GM18873 (cell line): Measurements from ENCODE around the gene SELENOO.

Source experiments
- ATAC-seq: cut with Tn5 transposase; IDR thresholded peaks from one replicate; pipeline ENCODE4 v1.9.1; 2021; ENCODE audit warnings: mild to moderate bottlenecking, moderate library complexity, moderate number of reproducible peaks; ENCODE audit not compliant: unreplicated experiment, low FRiP score

SELENOO gene

GRCh38 chr22:50226063-50226874 is 25.5 kb downstream of the SELENOO start:
- no peak for ATAC-seq

GRCh38 chr22:50226875-50227165 is 26.0 kb downstream of the SELENOO start:
- no peak for ATAC-seq

GRCh38 chr22:50227579-50228215 is 26.9 kb downstream of the SELENOO start:
- no peak for ATAC-seq

- no peak for ATAC-seq
Measured at GRCh38 chr22:50228366-50228765, 27.6 kb downstream of the SELENOO start.

GRCh38 chr22:50229370-50229769 is 28.6 kb downstream of the SELENOO start:
- ATAC-seq: no peak

DNA sequence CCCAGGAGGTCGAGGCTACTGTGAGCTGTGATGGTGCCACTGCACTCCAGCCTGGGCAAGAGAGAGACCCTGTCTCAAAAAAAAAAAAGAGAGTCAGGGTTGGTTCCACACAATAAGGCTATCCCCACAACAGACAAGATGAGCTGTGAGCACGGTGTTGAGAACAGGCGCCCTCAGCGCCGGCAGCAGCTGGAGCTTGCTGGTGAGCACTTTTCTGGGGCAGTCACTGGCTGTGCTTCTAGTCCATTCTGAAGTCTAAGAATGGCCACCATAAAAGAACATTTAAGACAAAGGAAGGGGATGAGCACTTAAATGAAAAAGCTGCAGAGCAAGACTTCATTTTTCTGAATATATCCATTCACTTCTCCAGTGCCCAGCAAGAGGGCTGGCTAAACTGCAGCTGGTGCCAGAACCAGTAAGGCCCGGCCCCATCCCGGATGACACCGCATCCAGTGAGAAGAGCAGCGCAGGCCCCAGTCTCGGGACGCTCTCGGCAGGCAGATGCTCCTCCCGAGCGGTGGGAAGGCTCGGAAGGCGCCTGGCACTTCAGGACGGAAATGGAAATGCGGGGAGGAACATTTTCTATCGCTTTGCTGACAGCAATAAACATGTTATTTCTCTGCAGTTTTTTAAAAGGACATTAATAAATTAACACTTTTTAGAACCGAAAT is 31.8 kb downstream of the SELENOO start:
- no peak for ATAC-seq

DNA sequence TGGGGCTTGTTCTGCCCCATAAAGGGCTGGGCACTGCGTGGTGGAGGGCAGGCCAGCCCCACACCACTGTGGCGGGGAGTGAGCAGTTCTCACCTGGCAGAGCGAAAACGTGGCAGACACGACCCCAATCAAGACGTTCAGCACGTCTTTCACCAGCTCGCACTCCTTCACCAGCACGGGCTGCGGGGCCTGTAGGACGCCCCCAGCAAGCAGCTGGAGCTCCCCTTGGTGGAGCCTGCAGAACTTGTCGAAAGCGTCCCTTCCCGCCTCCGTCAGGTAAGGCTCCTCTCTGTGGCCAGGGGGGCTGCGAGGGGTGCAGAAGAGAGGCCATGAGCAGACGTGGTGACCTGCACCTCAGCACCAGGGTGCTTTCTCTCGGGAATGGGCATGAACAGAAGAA is 32.4 kb downstream of the SELENOO start:
- no peak for ATAC-seq

- ATAC-seq: no peak
Measured at GRCh38 chr22:50236731-50237409, 36.1 kb downstream of the SELENOO start.

DNA sequence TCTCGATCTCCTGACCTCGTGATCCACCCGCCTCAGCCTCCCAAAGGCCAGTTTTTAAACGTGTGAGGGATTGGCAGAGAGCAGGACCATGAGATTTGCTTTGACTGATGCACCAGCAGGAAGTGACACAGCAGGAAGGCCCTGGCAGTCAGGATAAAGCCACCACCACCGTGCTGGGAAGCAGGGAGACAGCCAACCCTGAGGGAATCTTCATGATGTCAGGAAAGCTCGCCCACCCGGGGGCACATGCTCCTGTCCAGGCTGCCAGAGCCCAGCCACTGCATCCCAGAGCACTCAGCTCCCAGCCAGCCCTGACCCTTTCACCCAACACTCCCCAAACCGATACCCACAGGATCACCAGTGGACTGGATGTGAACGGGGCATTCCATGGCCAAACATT is 37.9 kb downstream of the SELENOO start:
- ATAC-seq: no peak

DNA sequence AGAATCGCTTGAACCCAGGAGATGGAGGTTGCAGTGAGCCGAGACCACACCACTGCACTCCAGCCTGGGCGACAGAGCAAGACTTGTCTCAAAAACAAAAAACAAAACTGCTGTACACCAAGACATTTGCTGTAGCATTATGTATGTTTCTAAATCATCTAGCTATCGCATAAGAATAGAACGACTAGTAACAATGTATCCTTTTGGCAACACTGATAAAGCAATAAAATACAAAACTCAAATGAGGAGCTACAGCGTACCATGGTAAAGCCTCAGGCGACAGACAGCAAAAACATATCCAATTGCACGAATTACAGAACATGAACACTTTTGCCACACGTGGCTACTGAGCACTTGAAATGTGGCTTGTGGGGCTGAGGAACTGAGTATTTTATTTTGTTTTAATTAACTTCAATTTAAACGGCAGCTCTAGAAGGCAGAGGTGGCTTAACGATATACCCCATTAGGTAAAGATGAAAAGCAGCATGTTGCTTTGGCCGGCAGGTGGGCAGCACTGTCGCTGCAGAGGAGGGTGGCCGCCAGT is 41.7 kb downstream of the SELENOO start:
- ATAC-seq: no peak

DNA sequence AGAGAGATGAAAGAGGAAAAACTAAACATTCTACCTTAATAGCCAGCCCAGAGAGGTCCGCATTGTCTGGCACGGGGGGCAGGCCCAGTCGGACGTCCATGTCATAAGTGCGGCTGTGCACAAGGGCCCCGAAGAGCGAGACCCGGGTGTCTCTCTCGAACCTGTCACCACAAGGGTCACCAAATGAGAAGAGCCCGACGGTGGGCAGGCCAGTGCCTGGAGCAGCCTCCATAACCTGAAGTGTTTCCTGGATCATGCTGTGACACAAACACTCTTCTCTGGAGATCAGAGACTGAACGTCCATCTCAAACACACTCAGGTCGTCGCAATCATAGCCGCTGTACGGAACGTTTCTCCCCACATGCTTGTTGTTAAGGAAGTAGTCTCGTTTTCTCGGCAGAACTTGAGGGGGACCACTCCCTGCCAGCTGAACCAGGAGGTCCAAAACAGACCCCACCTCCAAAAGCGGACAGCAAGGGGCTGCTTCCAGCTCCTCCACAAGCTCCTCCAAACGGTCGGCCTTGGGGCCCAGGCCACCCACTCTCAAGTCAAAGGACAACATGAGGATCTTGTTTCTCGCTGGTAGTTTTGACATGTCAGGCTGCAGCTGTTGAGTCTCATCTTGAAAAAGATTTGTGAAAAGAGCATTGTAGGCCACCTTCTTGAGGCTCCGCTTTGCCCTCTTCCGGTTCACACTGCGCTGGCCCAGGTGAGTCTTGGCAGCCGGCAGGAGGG is 43.0 kb downstream of the SELENOO start:
- no peak for ATAC-seq

DNA sequence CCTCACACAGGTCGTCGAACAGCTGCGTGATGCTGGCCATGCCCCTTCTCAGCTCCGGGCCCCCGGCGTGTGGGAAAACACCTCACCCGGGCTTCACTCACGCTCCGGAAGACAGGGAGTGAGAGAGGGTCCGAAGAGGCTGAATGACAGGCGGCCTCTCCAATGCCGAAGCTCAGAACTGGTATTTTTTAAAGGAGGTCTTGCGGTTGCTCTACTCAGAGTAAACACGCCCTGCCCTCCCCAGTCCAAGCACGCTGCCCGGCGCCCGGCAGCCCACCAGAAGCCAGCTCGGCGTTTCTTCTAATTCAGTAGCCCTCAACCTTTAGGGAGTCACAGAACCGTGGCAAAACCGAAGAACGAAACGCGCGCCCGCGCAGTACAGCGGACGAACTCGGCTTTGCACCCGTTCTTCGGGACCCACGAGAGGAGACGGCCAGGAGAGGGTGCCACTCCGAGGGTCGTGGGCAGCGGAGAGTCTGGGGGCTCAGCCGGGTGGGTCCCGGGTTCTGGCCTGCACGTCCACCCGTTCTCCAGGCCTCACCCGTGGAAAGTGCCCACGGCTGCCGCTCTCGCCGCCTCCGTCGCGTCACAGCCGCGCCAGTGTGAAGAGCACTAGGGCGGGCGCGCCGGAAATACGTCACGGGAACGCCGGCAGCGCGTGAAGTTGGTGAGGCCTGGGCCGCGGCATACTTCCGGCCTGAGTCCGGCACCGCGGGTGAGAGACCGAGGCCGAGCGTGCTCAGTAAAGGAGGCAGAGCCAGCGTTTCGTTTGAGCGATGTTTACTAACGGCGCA is 43.8 kb downstream of the SELENOO start, which contains the start of gene TUBGCP6:
TSS of gene TUBGCP6 (minus strand) at position 604 of the 794 bp plus-strand sequence. CDS start at position 40, 564 bp downstream.
- no peak for ATAC-seq

DNA sequence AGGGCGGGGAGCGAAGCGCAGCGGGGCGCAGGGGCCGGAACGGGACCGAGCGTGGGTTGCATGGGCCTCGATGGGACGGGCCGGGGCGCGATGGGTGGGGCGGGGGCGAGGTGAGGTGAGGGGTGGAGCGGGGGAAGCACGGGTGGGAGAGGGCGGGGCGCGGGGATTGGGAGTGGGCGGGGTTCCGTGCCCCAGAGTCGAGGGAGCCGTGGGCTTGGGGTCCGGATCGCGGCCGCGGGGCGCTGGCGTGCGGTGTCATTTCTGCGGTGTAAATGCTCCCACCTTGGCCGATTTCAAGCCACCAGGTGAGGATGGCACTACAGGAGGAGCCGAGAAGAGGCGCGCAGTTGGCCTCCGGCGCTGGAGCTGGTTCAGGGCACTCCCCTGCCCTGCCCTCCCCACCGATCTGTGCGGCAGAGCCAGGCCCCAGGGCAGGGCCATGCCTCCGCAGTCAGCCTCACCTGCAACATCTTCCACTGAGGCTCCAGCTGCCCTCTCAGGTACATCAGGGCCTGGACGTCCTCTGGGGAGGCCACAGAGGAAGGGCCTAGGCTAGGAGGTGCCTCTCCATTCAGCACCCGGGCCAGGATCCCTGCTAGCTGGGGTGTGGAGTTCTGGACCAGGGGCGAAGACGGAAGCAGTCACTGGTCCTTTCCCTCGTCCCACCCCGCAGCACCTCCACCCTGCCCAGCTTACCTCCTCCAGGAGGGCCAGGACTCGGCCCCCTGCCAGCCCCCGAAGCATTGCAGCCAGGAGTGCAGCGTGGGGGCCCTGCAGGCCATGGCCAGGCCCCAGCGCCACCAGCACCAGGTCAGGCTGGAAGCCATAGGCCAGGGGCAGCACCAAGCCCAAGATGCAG is 44.6 kb downstream of the SELENOO start:
- ATAC-seq: no peak

- no peak for ATAC-seq
Measured at GRCh38 chr22:50246242-50247175, 45.7 kb downstream of the SELENOO start.

- no peak for ATAC-seq
Measured at GRCh38 chr22:50247748-50248147, 46.9 kb downstream of the SELENOO start.

- no peak for ATAC-seq
Measured at GRCh38 chr22:50248196-50249081, 47.6 kb downstream of the SELENOO start.
